AG04449 (cell line): ENCODE data around the gene STXBP5.
A peak's percentile ranks its signal among the peaks of the same experiment; 100 is the strongest.

Experiments used
- CTCF ChIA-PET: fragments of 350-600 bp; formaldehyde crosslinking; extraction: SDS; loops from one replicate; lab custom pipeline; 2021; ENCODE audit warnings: antibody characterized with exemption; lab: Yijun Ruan, JAX
- POLR2A ChIA-PET: fragments of 400-600, 350-600 bp; formaldehyde crosslinking; extraction: SDS; loops from one replicate; lab custom pipeline; 2020; ENCODE audit warnings: antibody characterized with exemption, inconsistent platforms; lab: Yijun Ruan, JAX
- DNase-seq: peaks from one replicate; pipeline ENCODE4 v3.0.0-alpha.2; 2010; ENCODE audit warnings: low read depth, low spot score
- H3K4me3 ChIP-seq: 2 replicates; pipeline ENCODE4 v1.5.1; 2011; ENCODE audit warnings: low read depth, mild to moderate bottlenecking, control low read depth, low read length
- CTCF ChIP-seq: IDR thresholded peaks from one replicate; pipeline ENCODE4 v1.5.1; 2011; ENCODE audit warnings: mild to moderate bottlenecking, moderate library complexity, low read length, control low read depth, inconsistent platforms; ENCODE audit not compliant: insufficient read depth; ENCODE audit errors: missing control alignments

The STXBP5 gene

GRCh38 chr6:147166992-147167391 is 37.2 kb upstream of the STXBP5 start:
- DNase-seq: no peak
- TF ChIP-seq CTCF: no peak
- H3K4me3 ChIP-seq: no peak overlapping the region
- CTCF ChIA-PET: no interaction called here
- POLR2A ChIA-PET: no interaction called here

- no peak for TF ChIP-seq CTCF
- ChIA-PET CTCF (no interaction called here), POLR2A (no interaction called here)
- no peak for DNase-seq
- H3K4me3 ChIP-seq: no peak overlapping the region
Measured at GRCh38 chr6:147167576-147168461, 36.4 kb upstream of the STXBP5 start.

- no peak for TF ChIP-seq CTCF
- no peak overlapping the region for H3K4me3 ChIP-seq
- POLR2A ChIA-PET: interaction anchor here (1.2 kb wide), 1 partner anchor 34 kb away, joined by 6 read pairs; no protein-coding TSS in a partner anchor
- CTCF ChIA-PET: no interaction called here
- DNase-seq: no peak
Measured at GRCh38 chr6:147169529-147169928, 34.7 kb upstream of the STXBP5 start.

GRCh38 chr6:147170269-147170668 is 33.9 kb upstream of the STXBP5 start:
- ChIA-PET CTCF (interaction anchor here (0.8 kb wide), 1 partner anchor 14 kb away, joined by 3 read pairs; no protein-coding TSS in a partner anchor), POLR2A (interaction anchor here (1.2 kb wide), 1 partner anchor 33 kb away, joined by 6 read pairs; no protein-coding TSS in a partner anchor)
- no peak for TF ChIP-seq CTCF
- no peak overlapping the region for H3K4me3 ChIP-seq
- peak; percentile 91 for DNase-seq

- no peak for TF ChIP-seq CTCF
- ChIA-PET POLR2A (no interaction called here), CTCF (no interaction called here)
- H3K4me3 ChIP-seq: no peak overlapping the region
- DNase-seq: no peak
Measured at GRCh38 chr6:147173140-147173539, 31.1 kb upstream of the STXBP5 start.

- no peak for DNase-seq
- POLR2A ChIA-PET: no interaction called here
Measured at GRCh38 chr6:147173675-147174308, 30.4 kb upstream of the STXBP5 start.

More at GRCh38 chr6:147173675-147174308, 30.4 kb upstream of the STXBP5 start:
- H3K4me3 ChIP-seq: no peak overlapping the region
- CTCF ChIA-PET: no interaction called here
- TF ChIP-seq CTCF: no peak
